Regular cardiac myocyte (primary cell): ENCODE measurements around the gene ZNF730. TPM values are rescaled to one million over a fixed set of nuclear protein-coding genes. Genes with fewer than 3 reads are reported as not detected.

ENCODE experiments used
- total RNA-seq: library from RNA; depleted of rRNA; stranded (reverse); fragments of >200 nt; gene quantifications from 2 replicates; pipeline ENCODE4 v1.2.3, GENCODE V29; 2014

Gene ZNF730
- 0.85 and 2.9 TPM in 2 replicates for total RNA-seq

DNA sequence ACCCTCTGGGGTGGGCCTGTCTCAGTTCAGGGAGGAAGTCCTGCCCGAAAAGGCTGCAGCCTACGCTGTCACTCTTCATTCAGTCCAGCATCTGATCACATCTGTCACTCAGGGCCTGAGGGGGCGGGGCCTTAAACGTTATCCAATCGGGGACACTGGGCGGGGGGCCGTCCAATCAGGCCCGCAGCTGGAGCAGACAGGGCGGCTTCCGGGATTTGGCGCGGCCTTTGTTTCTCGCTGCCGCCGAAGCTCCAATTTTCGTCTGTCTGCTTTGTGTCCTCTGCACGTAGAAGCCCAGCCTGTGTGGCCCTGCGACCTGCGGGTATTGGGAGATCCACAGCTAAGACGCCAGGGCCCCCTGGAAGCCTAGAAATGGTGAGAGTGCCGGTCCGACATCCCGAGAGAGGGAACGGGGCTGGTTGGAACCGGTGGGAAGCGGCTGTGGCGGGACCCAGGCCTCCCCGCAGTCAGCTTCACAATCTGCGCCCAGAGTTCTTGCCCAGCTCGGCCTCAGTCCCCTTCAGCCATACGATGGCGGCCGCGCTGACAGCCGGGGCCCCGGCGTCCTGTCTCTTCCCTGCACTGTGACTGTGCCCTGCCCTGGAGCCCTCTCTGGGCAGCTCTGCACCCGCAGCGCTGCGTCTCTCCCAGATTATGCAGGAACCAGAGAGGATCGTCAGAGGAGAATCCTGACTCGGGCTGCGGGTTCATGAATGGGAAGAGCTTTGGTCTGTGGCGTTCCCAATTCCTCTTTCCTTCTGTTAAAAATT, at the start of gene ZNF730:
Gene ZNF730, plus strand, starts transcription at position 224 of the 770 bp plus-strand sequence. Its CDS starts 149 bp downstream, at position 373.

Other genes with a start within 250 kb of the ZNF730 start
- gene ZNF728, start 113.8 kb upstream of the ZNF730 start, total RNA-seq, result 0.19 and 1.1 TPM in 2 replicates
- 5.1 and 15.1 TPM in 2 replicates for gene ZNF724, start 133.4 kb downstream of the ZNF730 start, total RNA-seq